Adrenal gland (tissue), 12 donors: ENCODE measurements around the gene BICD1. TPM values are rescaled to one million over a fixed set of nuclear protein-coding genes. Genes with fewer than 3 reads are reported as not detected.

Experiments used
- DNase-seq, 7 donors: peaks; one replicate each; pipeline ENCODE4 v3.0.0-alpha.2; 2019 to 2020
- H3K27ac ChIP-seq, 5 donors: fragments of 200-600 bp; sonication (generic) in 4 of 5; 1 replicate in 3 of 5; 2 replicates in 2 of 5; pipeline versions ENCODE4 v1.5.1 to v1.8.0; 2016 to 2020; ENCODE audit warnings: mild to moderate bottlenecking in 1 of 5
- H3K27me3 ChIP-seq: fragments of 200-600 bp; 2 replicates; pipeline ENCODE4 v1.8.0; 2021
- H3K36me3 ChIP-seq, 2 donors: fragments of 200-600 bp; replicated peaks in 1 of 2; 1 replicate in 1 of 2; 2 replicates in 1 of 2; pipeline versions ENCODE4 v1.5.1 to v1.8.0; 2018 to 2022
- H3K4me1 ChIP-seq, 2 donors: fragments of 200-600 bp; replicated peaks in 1 of 2; 1 replicate in 1 of 2; 2 replicates in 1 of 2; pipeline versions ENCODE4 v1.5.1 to v1.8.0; 2018 to 2021
- H3K4me3 ChIP-seq, 4 donors: fragments of 200-600 bp; sonication (generic) in 3 of 4; one replicate each; pipeline ENCODE4 v1.5.1; 2016 to 2018
- H3K9me3 ChIP-seq, 3 donors: fragments of 200-600 bp; sonication (generic) in 1 of 3; replicated peaks in 1 of 3; 1 replicate in 2 of 3; 2 replicates in 1 of 3; pipeline versions ENCODE4 v1.5.1 to v1.8.0; 2016 to 2021
- CTCF ChIP-seq, 6 experiments: fragments of 450-650 bp in 4 of 6; fragments of 200-600 bp in 2 of 6; sonication (generic) in 1 of 6; IDR thresholded peaks; 1 replicate in 5 of 6; 2 replicates in 1 of 6; pipeline versions ENCODE4 v1.5.1 to v1.8.0; 2016 to 2021; ENCODE audit warnings: antibody characterized with exemption in 6 of 6, mild to moderate bottlenecking in 2 of 6, moderate library complexity in 1 of 6
- POLR2A ChIP-seq, 2 donors: fragments of 450-650 bp; IDR thresholded peaks; one replicate each; pipeline ENCODE4 v1.6.1; 2017; ENCODE audit warnings: antibody characterized with exemption in 2 of 2, mild to moderate bottlenecking in 2 of 2, moderate library complexity in 1 of 2
- WGBS, 4 donors: extraction: QIAGEN DNeasy Blood & Tissue Kit in 2 of 4; methylation state at CpG; one replicate each; pipeline versions ENCODE4 v1.1.5 to v1.1.7; 2013 to 2017; 5-methylcytosine and 5-hydroxymethylcytosine counted together
- intact Hi-C, 2 donors: fragments of 100-400 bp; cut with DNase I; formaldehyde crosslinking; loops; one replicate each; pipeline versions ENCODE4 v1.14.1 to v1.15.0; 2022 to 2023
- polyA plus RNA-seq, 3 donors: library from polyadenylated mRNA; stranded (reverse); fragments of 200-250 nt in 2 of 3; fragments of 350-450 nt in 1 of 3; fragmentation: Illumina TruSeq in 1 of 3; extraction: RNeasy Lipid Tissue Mini Kit (QIAGEN cat#74804) in 1 of 3; gene quantifications; one replicate each; pipeline ENCODE4 v1.2.3, GENCODE V29; 2013 to 2014
- total RNA-seq, 9 donors: library from RNA; depleted of rRNA in 4 of 9; stranded (reverse); fragments of >200 nt in 4 of 9; fragments of 120-200 nt in 1 of 9; fragmentation: NEBNext Ultra II Directional in 1 of 9; extraction: Animal tissue kit (Norgen Biotek cat#: 25700) in 1 of 9; gene quantifications; one replicate each; pipeline versions ENCODE4 v1.1.0 to v1.2.4, GENCODE V29; 2013 to 2023
- donor health status: healthy with polysubstance abuse.
- donor health status: Bipolar disorder and iron deficiency.
- donor health status: DM: yes; HTN: yes; CAD: no.
- donor health status: DM: no; HTN: no; CAD: no.
- donor health status: DM: no; HTN: no; CAD: no.
- donor health status: DM: yes; HTN: yes; CAD: no.

BICD1 gene
- total and polyA plus RNA-seq, 12 donors, result 2.9 to 18.2 (median 9.4) TPM

DNA sequence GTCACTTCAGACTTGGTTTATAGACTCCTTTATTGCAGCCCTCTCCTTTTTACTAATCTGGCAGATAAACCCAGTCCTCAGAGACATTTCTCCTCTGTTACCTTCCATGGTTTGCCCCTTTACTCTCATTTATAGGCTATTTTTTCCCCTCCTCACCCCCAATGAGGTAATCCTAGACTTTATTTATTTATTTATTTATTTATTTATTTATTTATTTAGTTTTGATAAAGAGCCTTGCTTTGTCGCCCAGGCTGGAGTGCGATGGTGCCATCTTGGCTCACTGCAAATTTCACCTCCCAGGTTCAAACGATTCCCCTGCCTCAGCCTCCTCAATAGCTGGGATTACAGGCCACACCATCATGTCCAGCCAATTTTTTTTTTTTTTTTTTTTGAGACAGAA lies 301.1 kb downstream of the BICD1 start:
- no peaks in the 10 kb centered on the region for H3K36me3 ChIP-seq
- no peaks in the 10 kb centered on the region for H3K4me1 ChIP-seq
- no peaks in the 10 kb centered on the region for H3K27me3 ChIP-seq
- no peaks in the 10 kb centered on the region for H3K9me3 ChIP-seq
- intact Hi-C loops, result no loop called here
- 93 to 98% (median 96%) methylated on average over 3 of the region's 3 CpGs for WGBS, 4 donors
- no peak overlapping the region for H3K4me3 ChIP-seq
- TF ChIP-seq POLR2A (IDR thresholded peaks at IDR 0.05) (no peak), CTCF (IDR thresholded peaks at IDR 0.05) (no peak)
- no peak for DNase-seq
- no peak overlapping the region for H3K27ac ChIP-seq

GRCh38 chr12:32413412-32413811 lies 306.8 kb downstream of the BICD1 start:
- no peak for DNase-seq
- no peaks in the 10 kb centered on the region for H3K27me3 ChIP-seq
- H3K4me1 ChIP-seq, result no peaks in the 10 kb centered on the region
- no peaks in the 10 kb centered on the region for H3K36me3 ChIP-seq
- TF ChIP-seq POLR2A (IDR thresholded peaks at IDR 0.05) (no peak), CTCF (IDR thresholded peaks at IDR 0.05) (no peak)
- H3K27ac ChIP-seq, result no peak overlapping the region
- no peaks in the 10 kb centered on the region for H3K9me3 ChIP-seq
- WGBS, 4 donors, result 64 to 74% (median 70%) methylated on average over 3 of the region's 3 CpGs
- H3K4me3 ChIP-seq, result no peak overlapping the region
- intact Hi-C loops, result no loop called here

- Histone ChIP-seq H3K4me3 (no peak overlapping the region), H3K4me1 (peaks cover 0 to 7% of the 10 kb centered on the region in 2 donors), H3K9me3 (no peaks in the 10 kb centered on the region), H3K36me3 (no peaks in the 10 kb centered on the region), H3K27ac (no peak overlapping the region), H3K27me3 (no peaks in the 10 kb centered on the region)
- TF ChIP-seq CTCF (IDR thresholded peaks at IDR 0.05) (no peak), POLR2A (IDR thresholded peaks at IDR 0.05) (no peak)
- 93 to 99% (median 98%) methylated on average over 5 of the region's 5 CpGs for WGBS, 4 donors
- DNase-seq, result no peak
- intact Hi-C loops, result no loop called here
Observed at GRCh38 chr12:32418221-32418620, 311.6 kb downstream of the BICD1 start.

DNA sequence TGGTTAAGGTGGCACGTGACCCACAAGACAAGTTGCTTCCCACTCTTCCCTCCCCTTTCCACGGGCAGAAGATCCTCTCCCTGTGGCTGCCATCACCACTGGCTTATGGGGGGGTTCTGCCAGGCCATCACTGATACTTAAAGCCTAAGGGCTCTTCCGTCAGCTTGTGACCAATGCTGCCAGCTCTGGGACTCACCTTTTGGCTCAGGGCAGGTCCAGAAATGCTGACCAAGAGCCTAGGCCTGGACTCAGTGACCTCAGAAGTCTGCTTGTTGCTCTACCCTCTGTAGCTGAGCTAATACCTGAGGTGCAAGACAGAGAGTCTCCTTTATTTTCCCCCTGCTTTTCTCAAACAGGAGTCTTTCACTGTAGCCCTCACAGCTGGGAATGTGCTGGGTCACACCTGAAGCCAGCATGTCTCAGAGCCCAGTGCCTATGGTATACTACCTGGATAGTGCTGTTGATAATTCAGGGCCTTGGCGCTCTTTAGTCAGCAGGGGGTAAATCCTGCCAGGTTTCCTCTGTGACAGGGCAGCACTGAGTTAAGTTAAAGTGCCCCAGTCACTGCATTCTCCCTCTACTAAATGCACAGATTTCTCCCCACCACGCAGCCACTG lies 312.4 kb downstream of the BICD1 start:
- Histone ChIP-seq H3K9me3 (no peaks in the 10 kb centered on the region), H3K27me3 (no peaks in the 10 kb centered on the region), H3K4me3 (no peak overlapping the region), H3K36me3 (no peaks in the 10 kb centered on the region), H3K4me1 (peaks cover 0 to 7% of the 10 kb centered on the region in 2 donors), H3K27ac (no peak overlapping the region)
- WGBS, 4 donors, result 69 to 96% (median 82%) methylated on average over 4 to 5 of the region's 5 CpGs
- TF ChIP-seq POLR2A (IDR thresholded peaks at IDR 0.05) (no peak), CTCF (IDR thresholded peaks at IDR 0.05) (no peak)
- intact Hi-C loops, result no loop called here
- DNase-seq, result no peak
